DOHH2 (cell line): ENCODE measurements around the gene ABCA1.

Experiments
- H3F3A ChIP-seq: fragments of 200-600 bp; sonication (generic), shearing (Covaris generic); 2 replicates; pipeline ENCODE4 v1.6.0; 2016; ENCODE audit warnings: antibody characterized with exemption, mild to moderate bottlenecking; ENCODE audit not compliant: control insufficient read depth, insufficient read depth
- H3K27ac ChIP-seq: fragments of 200-600 bp; sonication (generic); 2 replicates; pipeline ENCODE4 v1.5.1; 2014; ENCODE audit warnings: low read depth, mild to moderate bottlenecking, low read length, moderate library complexity
- H3K27me3 ChIP-seq: fragments of 200-600 bp; sonication (generic); 2 replicates; pipeline ENCODE4 v1.6.1; 2014; ENCODE audit warnings: mild to moderate bottlenecking, low read length, mixed read lengths; ENCODE audit not compliant: control insufficient read depth
- H3K36me3 ChIP-seq: fragments of 200-600 bp; sonication (generic); 2 replicates; pipeline ENCODE4 v1.6.1; 2014; ENCODE audit warnings: mild to moderate bottlenecking, low read length, moderate library complexity, mixed read lengths; ENCODE audit not compliant: control insufficient read depth
- H3K4me1 ChIP-seq: fragments of 200-600 bp; sonication (generic); 2 replicates; pipeline ENCODE4 v1.6.1; 2014; ENCODE audit warnings: mild to moderate bottlenecking, low read length, mixed read lengths; ENCODE audit not compliant: control insufficient read depth
- H3K4me2 ChIP-seq: fragments of 200-600 bp; sonication (generic); 2 replicates; pipeline ENCODE4 v1.6.0; 2014; ENCODE audit warnings: mild to moderate bottlenecking, low read length, moderate library complexity
- H3K4me3 ChIP-seq: fragments of 200-600 bp; sonication (generic); 2 replicates; pipeline ENCODE4 v1.5.1; 2014; ENCODE audit warnings: mild to moderate bottlenecking, low read length, mixed read lengths
- H3K79me2 ChIP-seq: fragments of 200-600 bp; sonication (generic); 2 replicates; pipeline ENCODE4 v1.6.1; 2014; ENCODE audit warnings: mild to moderate bottlenecking, low read length, mixed read lengths; ENCODE audit not compliant: control insufficient read depth
- H3K9me2 ChIP-seq: fragments of 200-600 bp; sonication (generic); replicated peaks from 2 replicates; pipeline ENCODE4 v1.6.1; 2014; ENCODE audit warnings: mild to moderate bottlenecking, low read length, mixed read lengths; ENCODE audit not compliant: control insufficient read depth
- H3K9me3 ChIP-seq: fragments of 200-600 bp; sonication (generic); 2 replicates; pipeline ENCODE4 v1.6.1; 2014; ENCODE audit warnings: antibody characterized with exemption, low read length, mixed read lengths; ENCODE audit not compliant: control insufficient read depth, insufficient read depth
- H4K20me1 ChIP-seq: fragments of 200-600 bp; sonication (generic); 2 replicates; pipeline ENCODE4 v1.6.0; 2014; ENCODE audit warnings: low read depth, mild to moderate bottlenecking, antibody characterized with exemption, low read length, moderate library complexity; ENCODE audit not compliant: control insufficient read depth, insufficient read depth
- EZH2phosphoT487 ChIP-seq: fragments of 200-600 bp; sonication (generic); IDR thresholded peaks from 2 replicates; pipeline ENCODE4 v1.6.1; 2017; ENCODE audit warnings: borderline replicate concordance, mild to moderate bottlenecking, antibody characterized with exemption, low read length, moderate library complexity, mixed read lengths
- TF ChIP-seq, protein P1 (sequence below): fragments of 200-600 bp; sonication (generic); IDR thresholded peaks from one replicate; pipeline ENCODE4 v1.5.1; 2014; ENCODE audit warnings: antibody characterized with exemption, mild to moderate bottlenecking, low read depth, low read length; ENCODE audit not compliant: poor library complexity, severe bottlenecking

ABCA1 gene

DNA sequence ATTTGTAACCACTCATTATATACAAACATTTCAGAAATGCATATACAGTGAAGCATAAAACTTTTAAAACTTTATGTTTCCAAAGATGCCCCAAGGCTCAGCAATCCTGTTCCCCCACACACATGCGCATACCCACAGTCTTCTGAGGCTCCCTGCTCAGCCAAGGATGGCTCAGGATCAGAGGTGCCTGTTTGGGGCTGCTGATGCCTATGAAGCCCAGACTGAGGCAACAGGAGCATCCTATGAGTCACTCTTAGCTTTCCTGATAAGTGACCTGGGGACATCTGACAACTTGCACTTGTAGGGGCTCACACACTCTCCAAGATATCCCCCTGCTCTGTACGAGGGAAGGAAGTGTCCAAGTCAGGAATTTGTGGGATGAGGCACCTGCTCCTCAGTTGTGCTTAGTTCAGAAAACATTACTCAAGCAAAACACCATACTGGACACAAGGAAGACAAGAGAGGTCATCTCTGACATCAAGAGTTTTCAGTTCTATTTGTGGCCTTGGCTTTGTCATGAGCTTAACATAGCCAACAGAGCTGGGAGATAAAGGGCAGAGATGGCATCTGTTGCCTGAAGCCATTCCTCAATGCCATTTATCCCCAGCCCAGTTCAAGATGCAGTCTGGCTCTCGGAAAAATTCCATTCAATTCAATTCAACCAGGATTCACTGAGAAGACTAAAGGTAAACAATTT, 101.7 kb downstream of the ABCA1 start:
- Histone ChIP-seq H3K4me1 (no peaks in the 10 kb centered on the region), H3K27me3 (no peaks in the 10 kb centered on the region), H3K36me3 (peaks cover 95% of the 10 kb centered on the region), H3K4me2 (no peak overlapping the region), H3K9me2 (no peaks in the 10 kb centered on the region), H4K20me1 (no peaks in the 10 kb centered on the region), H3K4me3 (no peak overlapping the region), H3K27ac (no peak overlapping the region), H3K79me2 (no peaks in the 10 kb centered on the region), H3F3A (no peaks in the 10 kb centered on the region), H3K9me3 (no peaks in the 10 kb centered on the region)
- TF ChIP-seq, protein P1, sequence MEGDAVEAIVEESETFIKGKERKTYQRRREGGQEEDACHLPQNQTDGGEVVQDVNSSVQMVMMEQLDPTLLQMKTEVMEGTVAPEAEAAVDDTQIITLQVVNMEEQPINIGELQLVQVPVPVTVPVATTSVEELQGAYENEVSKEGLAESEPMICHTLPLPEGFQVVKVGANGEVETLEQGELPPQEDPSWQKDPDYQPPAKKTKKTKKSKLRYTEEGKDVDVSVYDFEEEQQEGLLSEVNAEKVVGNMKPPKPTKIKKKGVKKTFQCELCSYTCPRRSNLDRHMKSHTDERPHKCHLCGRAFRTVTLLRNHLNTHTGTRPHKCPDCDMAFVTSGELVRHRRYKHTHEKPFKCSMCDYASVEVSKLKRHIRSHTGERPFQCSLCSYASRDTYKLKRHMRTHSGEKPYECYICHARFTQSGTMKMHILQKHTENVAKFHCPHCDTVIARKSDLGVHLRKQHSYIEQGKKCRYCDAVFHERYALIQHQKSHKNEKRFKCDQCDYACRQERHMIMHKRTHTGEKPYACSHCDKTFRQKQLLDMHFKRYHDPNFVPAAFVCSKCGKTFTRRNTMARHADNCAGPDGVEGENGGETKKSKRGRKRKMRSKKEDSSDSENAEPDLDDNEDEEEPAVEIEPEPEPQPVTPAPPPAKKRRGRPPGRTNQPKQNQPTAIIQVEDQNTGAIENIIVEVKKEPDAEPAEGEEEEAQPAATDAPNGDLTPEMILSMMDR: no peak
- TF ChIP-seq EZH2phosphoT487: no peak

DNA sequence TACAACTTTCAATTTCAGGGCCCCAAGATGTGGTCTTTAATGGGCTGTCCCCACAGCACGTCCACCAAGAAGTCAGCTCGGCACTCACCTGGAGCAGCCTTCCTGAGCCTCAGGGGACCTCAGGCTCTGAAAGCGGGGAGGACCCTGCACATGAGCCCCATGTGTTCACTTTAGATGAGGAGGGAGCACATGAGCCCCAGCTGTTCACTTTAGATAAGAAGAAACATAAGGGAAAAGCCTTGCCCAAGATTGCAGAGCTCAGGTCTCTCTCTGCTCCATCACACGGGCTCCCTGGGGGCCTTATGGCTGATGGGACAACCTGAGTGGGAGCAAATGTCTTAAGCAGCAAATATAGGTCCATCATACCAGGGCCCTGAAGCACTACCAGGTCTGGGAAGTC, 107.6 kb downstream of the ABCA1 start:
- Histone ChIP-seq H3F3A (no peaks in the 10 kb centered on the region), H3K4me1 (no peaks in the 10 kb centered on the region), H3K27me3 (no peaks in the 10 kb centered on the region), H3K4me2 (no peak overlapping the region), H4K20me1 (no peaks in the 10 kb centered on the region), H3K27ac (no peak overlapping the region), H3K4me3 (no peak overlapping the region), H3K36me3 (peaks cover 90% of the 10 kb centered on the region), H3K79me2 (no peaks in the 10 kb centered on the region), H3K9me3 (no peaks in the 10 kb centered on the region), H3K9me2 (no peaks in the 10 kb centered on the region)
- TF ChIP-seq EZH2phosphoT487: no peak
- TF ChIP-seq, protein P1: no peak

DNA sequence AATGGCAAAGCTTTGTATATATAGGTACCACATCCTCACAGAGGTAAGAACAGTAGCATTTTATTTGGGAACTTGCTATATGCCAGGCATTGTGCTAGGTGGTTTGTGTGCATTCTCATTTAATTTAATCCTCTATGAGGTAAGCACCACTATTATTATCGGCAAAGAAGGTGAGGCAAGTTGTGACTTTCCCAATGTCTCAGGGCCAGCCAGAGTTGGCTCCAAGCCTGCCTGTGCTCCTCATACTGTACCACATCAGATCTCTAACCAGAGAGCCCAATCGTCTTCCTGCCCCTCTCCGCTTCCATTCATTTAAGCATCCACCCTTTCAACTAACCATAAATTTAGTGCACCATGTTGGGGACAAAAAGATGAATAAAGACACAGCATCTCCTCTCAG, 108.9 kb downstream of the ABCA1 start:
- Histone ChIP-seq H3K36me3 (peaks cover 90% of the 10 kb centered on the region), H3K9me3 (no peaks in the 10 kb centered on the region), H3K9me2 (no peaks in the 10 kb centered on the region), H3K4me3 (no peak overlapping the region), H3K4me1 (no peaks in the 10 kb centered on the region), H3K27me3 (no peaks in the 10 kb centered on the region), H3F3A (no peaks in the 10 kb centered on the region), H4K20me1 (no peaks in the 10 kb centered on the region), H3K79me2 (no peaks in the 10 kb centered on the region), H3K27ac (no peak overlapping the region), H3K4me2 (no peak overlapping the region)
- TF ChIP-seq, protein P1: no peak
- no peak for TF ChIP-seq EZH2phosphoT487
